D721Med (cell line): Measurements from ENCODE around the gene SGPP2.

Experiments
- DNase-seq: peaks from one replicate; pipeline ENCODE4 v3.0.0; 2011; ENCODE audit warnings: low spot score; ENCODE audit not compliant: insufficient read length
- FAIRE-seq: peaks from 2 replicates; lab custom pipeline; 2011; peaks lifted over from hg19 to GRCh38; lab: Jason Lieb, UNC
- TF ChIP-seq, protein P1 (sequence below): IDR thresholded peaks from 2 replicates; pipeline ENCODE4 v1.5.1; 2012; ENCODE audit warnings: mild to moderate bottlenecking, control low read depth; ENCODE audit not compliant: insufficient read depth; ENCODE audit errors: missing control alignments

The SGPP2 gene

DNA sequence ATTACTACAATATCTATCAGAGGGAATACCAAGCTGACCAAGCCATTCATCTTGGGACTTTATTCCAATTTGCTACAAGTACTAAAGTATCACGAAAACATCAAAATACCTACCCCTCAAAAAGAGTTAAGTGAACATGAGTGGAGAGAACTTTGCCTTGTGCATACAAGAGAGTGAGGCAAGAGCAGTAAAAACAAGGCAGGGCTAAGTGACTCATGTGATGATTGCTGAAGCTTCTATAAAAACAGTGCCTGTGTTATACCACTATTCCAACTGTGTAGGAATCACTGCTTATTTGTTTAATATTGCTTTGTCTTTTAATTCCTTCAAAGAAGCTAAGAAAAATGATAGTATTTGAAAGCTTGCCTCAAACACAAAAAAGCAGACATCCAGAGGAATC lies 170.3 kb downstream of the SGPP2 start:
- FAIRE-seq (no peak), DNase-seq (no peak)
- TF ChIP-seq, protein P1, sequence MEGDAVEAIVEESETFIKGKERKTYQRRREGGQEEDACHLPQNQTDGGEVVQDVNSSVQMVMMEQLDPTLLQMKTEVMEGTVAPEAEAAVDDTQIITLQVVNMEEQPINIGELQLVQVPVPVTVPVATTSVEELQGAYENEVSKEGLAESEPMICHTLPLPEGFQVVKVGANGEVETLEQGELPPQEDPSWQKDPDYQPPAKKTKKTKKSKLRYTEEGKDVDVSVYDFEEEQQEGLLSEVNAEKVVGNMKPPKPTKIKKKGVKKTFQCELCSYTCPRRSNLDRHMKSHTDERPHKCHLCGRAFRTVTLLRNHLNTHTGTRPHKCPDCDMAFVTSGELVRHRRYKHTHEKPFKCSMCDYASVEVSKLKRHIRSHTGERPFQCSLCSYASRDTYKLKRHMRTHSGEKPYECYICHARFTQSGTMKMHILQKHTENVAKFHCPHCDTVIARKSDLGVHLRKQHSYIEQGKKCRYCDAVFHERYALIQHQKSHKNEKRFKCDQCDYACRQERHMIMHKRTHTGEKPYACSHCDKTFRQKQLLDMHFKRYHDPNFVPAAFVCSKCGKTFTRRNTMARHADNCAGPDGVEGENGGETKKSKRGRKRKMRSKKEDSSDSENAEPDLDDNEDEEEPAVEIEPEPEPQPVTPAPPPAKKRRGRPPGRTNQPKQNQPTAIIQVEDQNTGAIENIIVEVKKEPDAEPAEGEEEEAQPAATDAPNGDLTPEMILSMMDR = no peak

DNA sequence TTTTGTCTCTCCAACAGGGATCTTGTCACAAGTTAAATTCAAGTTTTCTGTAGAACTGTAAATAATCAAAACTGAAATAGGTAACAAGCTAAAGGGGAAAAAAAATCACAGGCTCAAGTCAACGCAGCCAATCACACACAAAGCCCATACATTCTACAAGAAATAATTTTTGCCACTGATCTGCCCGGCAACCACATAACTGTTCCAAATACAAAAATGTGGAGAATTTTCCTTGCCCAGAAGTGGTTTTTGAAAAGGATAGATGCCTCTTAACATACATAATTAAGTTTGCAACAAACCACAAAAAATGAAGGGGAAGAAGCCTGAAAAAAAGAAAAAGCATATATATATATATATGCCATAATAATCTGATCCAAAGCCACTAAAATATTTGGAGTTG lies 171.2 kb downstream of the SGPP2 start:
- TF ChIP-seq, protein P1 = no peak
- DNase-seq (no peak), FAIRE-seq (no peak)

DNA sequence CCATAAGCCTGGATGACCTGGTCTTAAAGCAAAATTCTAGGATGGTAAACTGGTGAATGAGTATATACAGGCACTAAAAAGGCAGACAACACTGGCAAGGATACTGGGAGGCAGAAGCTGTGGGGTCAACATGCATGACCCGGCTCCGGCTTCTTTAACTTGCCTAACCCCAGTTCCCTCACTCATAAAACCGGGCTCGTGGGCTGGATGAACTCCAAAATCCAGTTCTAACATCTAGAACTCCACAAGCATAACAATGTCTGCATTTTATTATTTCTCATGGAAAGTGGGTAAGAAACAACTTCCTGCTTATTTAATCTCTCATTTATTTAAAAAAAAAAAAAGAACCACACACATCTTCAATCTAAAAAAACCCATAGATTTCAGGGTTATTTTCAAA lies 174.3 kb downstream of the SGPP2 start:
- FAIRE-seq = no peak
- DNase-seq = no peak
- TF ChIP-seq, protein P1 = no peak

DNA sequence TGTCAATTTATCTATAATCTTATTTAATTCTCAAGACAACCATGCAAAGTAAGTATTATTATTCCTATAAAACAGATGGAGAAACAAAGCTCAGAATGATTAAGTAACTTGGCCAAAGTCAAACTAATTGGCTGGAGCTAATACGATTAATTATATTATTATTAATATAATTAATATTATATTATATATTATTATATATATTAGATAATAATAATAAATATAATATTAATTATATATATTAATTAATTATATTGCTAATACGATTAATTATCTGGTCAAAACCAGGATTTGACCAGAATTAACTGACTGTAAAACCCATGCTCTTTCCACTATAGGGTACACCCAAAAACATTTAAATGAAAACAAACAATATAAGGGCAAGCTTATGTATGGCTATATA lies 179.2 kb downstream of the SGPP2 start:
- no peak for FAIRE-seq
- TF ChIP-seq, protein P1 = no peak

DNA sequence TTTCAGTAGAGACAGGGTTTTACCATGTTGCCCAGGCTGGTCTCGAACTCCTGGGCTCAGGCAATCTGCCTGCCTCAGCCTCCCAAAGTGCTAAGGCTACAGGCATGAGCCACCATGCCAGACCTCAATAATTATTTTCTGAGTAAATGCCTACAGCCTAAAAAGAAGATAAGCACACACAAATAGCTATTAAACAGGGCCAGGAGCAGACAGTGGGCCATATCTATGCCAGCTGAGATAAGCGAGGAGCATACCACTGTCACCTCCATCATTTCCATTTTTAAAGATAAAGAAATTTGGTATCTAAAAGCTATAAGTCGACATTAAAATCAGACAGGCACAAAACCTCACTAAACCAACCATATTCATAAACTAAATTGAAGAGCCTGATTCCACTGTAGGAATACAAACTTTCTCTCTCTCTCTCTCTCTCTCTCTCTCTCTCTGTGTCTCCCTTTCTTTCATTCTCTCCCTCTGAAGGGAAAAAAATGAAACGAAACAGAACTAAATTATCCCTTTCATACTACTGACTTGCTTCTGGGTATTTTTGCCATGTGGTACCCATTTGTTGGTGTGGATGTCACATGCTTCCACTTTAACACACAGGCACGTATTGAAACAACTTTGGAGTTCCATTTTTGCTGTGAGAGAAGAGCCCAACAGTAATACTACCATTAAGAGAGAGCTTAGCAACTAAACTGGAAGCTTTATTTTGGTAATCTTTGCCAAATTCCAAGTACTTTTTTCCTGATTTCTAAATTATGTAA lies 180.6 kb downstream of the SGPP2 start:
- TF ChIP-seq, protein P1 = no peak
- DNase-seq (no peak), FAIRE-seq (no peak)

More for the DNA sequence above, 179.2 kb downstream of the SGPP2 start:
- no peak for DNase-seq

DNA sequence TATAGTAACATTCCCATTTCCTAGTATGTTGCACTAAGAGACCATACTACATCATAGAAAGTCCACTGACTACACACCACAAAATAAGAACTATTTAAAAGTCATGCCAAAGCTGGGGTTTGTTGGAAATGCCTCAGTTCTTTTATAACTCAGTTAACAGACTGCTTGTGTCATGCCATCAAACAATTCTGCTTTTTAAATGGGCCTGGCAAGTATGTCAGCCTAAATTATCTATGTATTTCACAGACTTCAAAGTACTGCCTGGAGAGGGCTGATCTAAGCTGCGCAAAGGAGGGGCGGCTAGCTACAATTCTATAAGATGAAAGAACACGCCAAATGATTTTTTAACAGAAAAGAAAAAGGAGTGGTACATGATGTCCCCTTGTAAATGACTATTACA lies 182.0 kb downstream of the SGPP2 start:
- FAIRE-seq = no peak
- DNase-seq = no peak
- TF ChIP-seq, protein P1 = no peak

DNA sequence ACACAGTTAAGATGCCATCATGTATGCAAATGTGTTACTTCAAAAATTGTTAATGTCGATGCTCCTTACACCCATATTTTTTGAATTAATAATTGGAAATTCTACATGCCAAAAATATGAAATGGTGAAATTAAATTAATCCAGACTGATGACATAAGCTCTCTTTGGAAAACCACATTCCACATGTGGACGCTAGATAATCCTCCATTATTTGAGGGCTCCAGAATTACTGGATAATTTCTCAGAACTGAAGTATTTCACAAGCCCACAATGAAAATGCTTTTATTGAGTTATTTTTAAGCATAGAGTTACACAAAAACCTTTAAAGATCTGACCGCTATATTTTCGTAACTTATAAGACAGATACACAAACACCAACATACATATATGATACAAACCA lies 183.7 kb downstream of the SGPP2 start:
- DNase-seq = no peak
- FAIRE-seq = no peak

More for the DNA sequence above, 183.7 kb downstream of the SGPP2 start:
- TF ChIP-seq, protein P1 = no peak
